OCI-LY1 (cell line): ENCODE results near the gene SCAMP5.
A peak's percentile ranks its signal among the peaks of the same experiment; 100 is the strongest.

Experiments used
- H2AFZ ChIP-seq: fragments of 200-600 bp; sonication (generic), shearing (Covaris generic); 2 replicates; pipeline ENCODE4 v1.6.0; 2014; ENCODE audit warnings: antibody characterized with exemption, mild to moderate bottlenecking, low read length
- H3F3A ChIP-seq: fragments of 200-600 bp; sonication (generic), shearing (Covaris generic); 2 replicates; pipeline ENCODE4 v1.6.0; 2014; ENCODE audit warnings: mild to moderate bottlenecking, antibody characterized with exemption, low read length, moderate library complexity; ENCODE audit not compliant: insufficient read depth
- H3K27ac ChIP-seq: fragments of 200-600 bp; sonication (generic); 2 replicates; pipeline ENCODE4 v1.5.1; 2014; ENCODE audit warnings: low read length, mixed run types, mild to moderate bottlenecking, low read depth; ENCODE audit not compliant: poor library complexity, severe bottlenecking
- H3K27me3 ChIP-seq: fragments of 200-600 bp; sonication (generic); 2 replicates; pipeline ENCODE4 v1.6.0; 2014; ENCODE audit warnings: antibody characterized with exemption, mild to moderate bottlenecking, low read length, moderate library complexity; ENCODE audit not compliant: insufficient read depth
- H3K36me3 ChIP-seq: fragments of 200-600 bp; sonication (generic); 2 replicates; pipeline ENCODE4 v1.6.1; 2014; ENCODE audit warnings: mild to moderate bottlenecking, antibody characterized with exemption, low read length, moderate library complexity, mixed read lengths; ENCODE audit not compliant: insufficient read depth
- H3K4me1 ChIP-seq: fragments of 200-600 bp; sonication (generic); 2 replicates; pipeline ENCODE4 v1.5.1; 2014; ENCODE audit warnings: mild to moderate bottlenecking, low read length, moderate library complexity; ENCODE audit not compliant: insufficient read depth, severe bottlenecking
- H3K4me2 ChIP-seq: fragments of 200-600 bp; sonication (generic), shearing (Covaris generic); 2 replicates; pipeline ENCODE4 v1.6.1; 2014; ENCODE audit warnings: low read length
- H3K4me3 ChIP-seq: fragments of 200-600 bp; sonication (generic); 2 replicates; pipeline ENCODE4 v1.5.1; 2014; ENCODE audit warnings: low read length, low read depth, mild to moderate bottlenecking, mixed read lengths; ENCODE audit not compliant: poor library complexity, severe bottlenecking
- H3K79me2 ChIP-seq: fragments of 200-600 bp; shearing (Covaris generic); 2 replicates; pipeline ENCODE4 v1.6.1; 2016; ENCODE audit warnings: mixed run types, low read length, mixed read lengths; ENCODE audit not compliant: insufficient read depth
- H3K9ac ChIP-seq: fragments of 200-600 bp; sonication (generic), shearing (Covaris generic); 2 replicates; pipeline ENCODE4 v1.6.1; 2014; ENCODE audit warnings: mild to moderate bottlenecking, low read length, mixed read lengths
- H3K9me2 ChIP-seq: fragments of 200-600 bp; sonication (generic), shearing (Covaris generic); 2 replicates; pipeline ENCODE4 v1.6.1; 2014; ENCODE audit warnings: low read depth, mild to moderate bottlenecking, low read length, mixed read lengths
- H3K9me3 ChIP-seq: fragments of 200-600 bp; shearing (Covaris generic); 2 replicates; pipeline ENCODE4 v1.6.1; 2014; ENCODE audit warnings: low read length, mixed read lengths
- H4K20me1 ChIP-seq: fragments of 200-600 bp; sonication (generic), shearing (Covaris generic); 2 replicates; pipeline ENCODE4 v1.6.0; 2016; ENCODE audit warnings: mild to moderate bottlenecking, low read length; ENCODE audit not compliant: insufficient read depth
- EZH2 ChIP-seq: fragments of 200-600 bp; sonication (generic), shearing (Covaris generic); IDR thresholded peaks from 2 replicates; pipeline ENCODE4 v1.8.0; 2017; ENCODE audit warnings: borderline replicate concordance, mixed run types, mild to moderate bottlenecking, antibody characterized with exemption, low read length, moderate library complexity, mixed read lengths
- TF ChIP-seq, protein P1 (sequence below): fragments of 200-600 bp; sonication (generic), shearing (Covaris generic); IDR thresholded peaks from 2 replicates; pipeline ENCODE4 v1.5.1; 2017; ENCODE audit warnings: mild to moderate bottlenecking, antibody characterized with exemption, low read length, moderate library complexity, mixed read lengths

The SCAMP5 gene

DNA sequence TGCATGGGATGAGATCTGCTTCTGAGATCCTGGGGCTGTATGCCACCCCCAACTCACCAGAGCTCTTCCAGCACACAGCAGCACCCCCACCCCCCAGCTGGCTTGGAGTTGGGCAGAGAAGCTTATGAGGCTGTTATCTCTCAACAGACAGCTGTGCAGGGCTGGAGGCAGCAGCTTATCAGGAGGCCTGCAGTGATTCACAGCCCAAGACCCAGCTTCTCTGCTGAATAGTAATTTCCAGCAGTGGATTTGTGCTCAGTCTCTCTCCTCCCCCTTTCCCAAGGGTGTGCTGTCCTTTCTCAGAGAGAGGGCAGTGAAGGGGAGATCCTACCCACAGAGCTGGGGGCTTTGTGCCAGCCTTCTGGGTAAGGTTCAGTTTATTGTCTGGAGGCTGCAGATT lies 40.8 kb upstream of the SCAMP5 start:
- Histone ChIP-seq H3K9me3 (no peaks in the 10 kb centered on the region), H3K9me2 (no peaks in the 10 kb centered on the region), H2AFZ (no peak overlapping the region), H3K79me2 (peaks cover 4% of the 10 kb centered on the region; the same call in 1 of the 2 replicates), H3K4me3 (peak overlapping the region; percentile 60), H4K20me1 (no peaks in the 10 kb centered on the region), H3K9ac (peak overlapping the region; percentile 73; the same call in 1 of the 2 replicates), H3K27me3 (no peaks in the 10 kb centered on the region), H3K36me3 (no peaks in the 10 kb centered on the region), H3K4me1 (peaks cover 39% of the 10 kb centered on the region), H3K4me2 (peak overlapping the region; percentile 77), H3F3A (no peaks in the 10 kb centered on the region), H3K27ac (no peak overlapping the region)
- TF ChIP-seq, protein P1, sequence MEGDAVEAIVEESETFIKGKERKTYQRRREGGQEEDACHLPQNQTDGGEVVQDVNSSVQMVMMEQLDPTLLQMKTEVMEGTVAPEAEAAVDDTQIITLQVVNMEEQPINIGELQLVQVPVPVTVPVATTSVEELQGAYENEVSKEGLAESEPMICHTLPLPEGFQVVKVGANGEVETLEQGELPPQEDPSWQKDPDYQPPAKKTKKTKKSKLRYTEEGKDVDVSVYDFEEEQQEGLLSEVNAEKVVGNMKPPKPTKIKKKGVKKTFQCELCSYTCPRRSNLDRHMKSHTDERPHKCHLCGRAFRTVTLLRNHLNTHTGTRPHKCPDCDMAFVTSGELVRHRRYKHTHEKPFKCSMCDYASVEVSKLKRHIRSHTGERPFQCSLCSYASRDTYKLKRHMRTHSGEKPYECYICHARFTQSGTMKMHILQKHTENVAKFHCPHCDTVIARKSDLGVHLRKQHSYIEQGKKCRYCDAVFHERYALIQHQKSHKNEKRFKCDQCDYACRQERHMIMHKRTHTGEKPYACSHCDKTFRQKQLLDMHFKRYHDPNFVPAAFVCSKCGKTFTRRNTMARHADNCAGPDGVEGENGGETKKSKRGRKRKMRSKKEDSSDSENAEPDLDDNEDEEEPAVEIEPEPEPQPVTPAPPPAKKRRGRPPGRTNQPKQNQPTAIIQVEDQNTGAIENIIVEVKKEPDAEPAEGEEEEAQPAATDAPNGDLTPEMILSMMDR, result no peak
- no peak for TF ChIP-seq EZH2

DNA sequence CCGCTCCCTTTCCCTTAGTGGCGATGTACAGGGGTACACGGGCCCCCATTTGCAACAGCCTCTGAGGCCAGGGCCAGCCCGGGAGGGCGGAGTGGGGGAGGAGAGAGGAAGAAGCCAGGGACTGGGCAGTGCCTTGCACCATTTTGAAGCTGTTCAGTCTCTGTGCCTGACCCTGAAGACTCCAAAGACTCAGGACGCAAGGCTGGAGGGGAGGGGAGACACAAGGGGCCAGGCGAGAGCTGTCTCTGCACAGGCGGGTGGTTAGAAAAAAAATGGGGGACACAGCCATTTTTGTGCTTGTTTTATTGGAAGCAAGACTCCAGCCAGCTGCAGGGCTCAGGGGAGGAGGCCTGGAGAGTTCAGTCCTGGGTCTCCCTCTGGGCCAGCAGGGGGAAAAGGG lies 40.3 kb upstream of the SCAMP5 start:
- TF ChIP-seq, protein P1, result no peak
- TF ChIP-seq EZH2, result no peak
- Histone ChIP-seq H3K4me2 (peak overlapping the region; percentile 77), H3K27ac (peak overlapping the region; percentile 6), H3K4me1 (peaks cover 39% of the 10 kb centered on the region), H3K4me3 (peak overlapping the region; percentile 60), H4K20me1 (no peaks in the 10 kb centered on the region), H3K9me2 (no peaks in the 10 kb centered on the region), H2AFZ (no peak overlapping the region), H3K9ac (peak overlapping the region; percentile 73; the same call in 1 of the 2 replicates), H3K27me3 (no peaks in the 10 kb centered on the region), H3F3A (no peaks in the 10 kb centered on the region), H3K9me3 (no peaks in the 10 kb centered on the region), H3K36me3 (no peaks in the 10 kb centered on the region), H3K79me2 (peaks cover 4% of the 10 kb centered on the region; the same call in 1 of the 2 replicates)

- no peak for TF ChIP-seq EZH2
- TF ChIP-seq, protein P1, result peak; percentile 45
- H3K4me2 ChIP-seq, result peak overlapping the region; percentile 77
- H3K36me3 ChIP-seq, result no peaks in the 10 kb centered on the region
Measured at GRCh38 chr15:74955796-74956647, 39.3 kb upstream of the SCAMP5 start.

More at GRCh38 chr15:74955796-74956647, 39.3 kb upstream of the SCAMP5 start:
- H3K27me3 ChIP-seq, result no peaks in the 10 kb centered on the region
- peak overlapping the region; percentile 73 for H3K9ac ChIP-seq
- no peaks in the 10 kb centered on the region for H3K9me2 ChIP-seq
- H3K79me2 ChIP-seq, result peaks cover 4% of the 10 kb centered on the region; the same call in 1 of the 2 replicates
- peak overlapping the region; percentile 6 for H3K27ac ChIP-seq
- H3F3A ChIP-seq, result no peaks in the 10 kb centered on the region
- peak overlapping the region; percentile 60 for H3K4me3 ChIP-seq
- H3K9me3 ChIP-seq, result no peaks in the 10 kb centered on the region
- no peaks in the 10 kb centered on the region for H4K20me1 ChIP-seq
- peaks cover 39% of the 10 kb centered on the region for H3K4me1 ChIP-seq
- no peak overlapping the region for H2AFZ ChIP-seq
